Activated CD8-positive, alpha-beta memory T cell treated with anti-CD3 and anti-CD28 coated beads for 24 hours (primary cell): ENCODE data around the gene IGSF21.

Experiments
- DNase-seq: peaks from one replicate; pipeline ENCODE4 v3.0.0-alpha.2; 2020

IGSF21 gene

DNA sequence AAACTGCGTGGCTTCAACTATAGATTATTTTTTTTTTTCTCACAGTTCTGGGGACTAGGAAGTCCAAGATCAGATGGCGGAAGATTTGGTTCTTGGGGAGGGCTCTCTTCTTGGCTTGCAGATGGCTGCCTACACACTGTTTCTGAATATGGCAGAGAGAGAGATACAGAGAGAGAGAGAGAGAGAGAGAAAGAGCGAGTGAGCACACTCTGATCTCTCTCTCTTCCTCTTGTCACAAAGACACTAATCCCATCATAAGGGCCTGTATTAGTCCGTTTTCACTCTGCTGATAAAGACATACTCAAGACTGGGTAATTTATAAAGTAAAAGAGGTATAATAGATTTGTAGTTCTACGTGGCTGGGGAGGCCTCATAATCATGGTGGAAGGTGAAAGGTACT lies 79.5 kb downstream of the IGSF21 start:
- no peak for DNase-seq

- no peak for DNase-seq
Measured at GRCh38 chr1:18188820-18189517, 81.4 kb downstream of the IGSF21 start.

- DNase-seq: no peak
Measured at GRCh38 chr1:18190598-18190997, 83.0 kb downstream of the IGSF21 start.

GRCh38 chr1:18191037-18191436 lies 83.4 kb downstream of the IGSF21 start:
- no peak for DNase-seq

DNA sequence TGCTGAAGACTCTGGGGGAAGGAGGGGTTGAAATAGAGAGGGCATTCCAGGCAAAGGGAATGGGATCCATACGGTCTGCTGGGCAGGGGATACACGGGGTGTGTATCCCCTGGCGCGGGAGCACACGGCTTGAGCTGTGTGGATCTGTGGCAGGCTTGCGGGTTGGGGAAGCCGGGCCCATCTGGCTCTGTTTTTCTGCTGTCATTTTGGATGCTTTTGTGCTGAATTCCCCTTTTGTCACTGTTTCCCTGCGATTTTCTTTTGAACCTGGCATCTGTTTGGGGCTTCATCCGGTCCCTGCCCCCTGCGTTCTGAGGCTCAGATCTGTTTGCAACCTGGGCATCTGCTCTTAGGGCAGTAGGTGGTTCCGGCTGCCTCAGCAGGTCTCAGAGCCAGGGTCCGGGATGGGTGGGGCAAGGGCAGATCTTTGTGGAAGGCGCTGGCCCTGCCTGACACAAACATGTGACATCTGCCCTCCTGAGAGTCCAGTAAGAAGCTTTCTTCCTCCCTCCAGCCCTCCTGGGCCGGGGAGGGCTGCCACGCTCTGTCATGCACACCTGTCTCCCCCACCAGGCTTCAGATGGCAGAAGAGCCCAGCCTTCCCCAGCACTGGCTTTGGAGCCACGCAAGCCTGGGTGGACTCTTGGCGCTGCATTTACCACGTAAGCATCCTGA lies 84.0 kb downstream of the IGSF21 start:
- DNase-seq: no peak

DNA sequence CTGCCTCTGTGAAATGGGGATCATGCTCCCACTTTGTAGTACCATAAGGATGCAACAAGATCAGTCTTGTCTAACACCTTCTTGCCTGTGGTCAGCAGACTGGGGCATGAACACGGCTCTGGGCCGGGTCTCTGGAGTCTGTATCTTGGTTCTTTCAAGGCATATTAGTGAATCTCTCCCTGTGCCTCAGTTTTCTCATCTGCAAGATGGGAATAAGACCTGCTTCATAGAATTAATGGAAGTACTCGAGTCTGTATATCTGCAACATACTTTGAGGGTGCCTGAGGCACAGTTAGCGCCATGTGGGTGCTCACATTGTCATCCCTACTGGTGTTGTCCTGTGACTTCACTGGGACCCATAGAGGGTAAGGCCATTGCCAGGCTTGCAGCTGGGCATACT lies 84.6 kb downstream of the IGSF21 start:
- DNase-seq: no peak

- no peak for DNase-seq
Measured at GRCh38 chr1:18192974-18193373, 85.4 kb downstream of the IGSF21 start.

DNA sequence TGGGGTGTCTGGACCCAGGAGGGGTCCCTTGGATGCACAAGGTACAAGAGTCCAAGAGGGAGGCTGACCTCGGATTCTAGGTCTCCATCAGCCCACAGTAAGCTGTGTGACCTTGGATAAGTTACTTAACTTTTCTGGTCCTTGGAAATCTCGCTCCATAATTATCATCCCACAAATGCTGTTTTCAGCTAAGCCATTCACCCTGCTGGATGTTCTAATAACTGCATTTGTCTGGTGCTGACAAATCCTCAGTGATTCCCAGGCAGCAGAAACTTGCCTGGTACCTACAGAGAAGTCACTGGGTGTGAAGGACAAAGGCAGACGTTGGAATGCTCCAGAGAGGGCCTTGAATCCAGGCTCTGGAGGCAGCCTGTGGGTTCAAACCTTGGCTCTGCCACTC lies 89.7 kb downstream of the IGSF21 start:
- DNase-seq: no peak

DNA sequence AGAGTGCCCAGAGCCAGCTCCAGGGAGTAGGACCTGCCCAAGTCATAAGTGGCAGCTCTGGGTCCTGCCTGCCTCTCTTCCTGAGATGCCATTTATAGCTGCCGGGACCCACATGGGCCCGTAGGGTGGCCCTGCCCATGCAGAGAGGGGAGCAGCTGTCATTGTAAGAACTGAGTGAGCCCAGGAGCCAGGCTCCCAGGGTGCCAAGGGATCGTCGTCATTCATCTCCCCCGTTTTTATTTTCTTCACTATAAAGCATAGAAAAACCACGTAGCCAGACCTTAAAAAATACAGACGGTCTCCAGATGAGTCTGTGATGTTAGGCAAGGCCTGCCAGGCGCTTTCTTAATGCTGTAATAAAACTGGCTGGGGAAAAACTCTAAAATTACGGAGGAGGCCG lies 90.7 kb downstream of the IGSF21 start:
- no peak for DNase-seq

GRCh38 chr1:18199462-18199861 lies 91.9 kb downstream of the IGSF21 start:
- DNase-seq: no peak

GRCh38 chr1:18200136-18200717 lies 92.6 kb downstream of the IGSF21 start:
- DNase-seq: no peak

DNA sequence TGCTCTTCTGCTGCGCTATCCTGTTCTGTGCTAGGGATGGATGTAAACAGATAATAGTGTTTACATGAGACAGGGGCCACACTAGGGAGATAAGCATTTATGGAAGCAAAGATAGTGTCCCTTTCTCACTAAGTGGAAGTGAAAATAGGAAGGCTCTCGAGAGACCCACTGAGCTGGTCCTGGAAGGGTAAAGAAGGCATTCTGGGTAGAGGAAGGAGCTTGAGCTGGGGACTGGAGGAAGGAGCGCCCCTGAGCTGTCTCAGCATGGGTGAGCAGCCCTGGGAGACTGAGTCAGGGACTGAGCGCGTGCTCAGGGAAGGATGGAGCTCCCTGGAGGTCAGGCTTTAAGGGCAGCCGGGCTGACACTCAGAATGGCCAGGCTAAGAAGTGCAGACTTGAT lies 93.3 kb downstream of the IGSF21 start:
- DNase-seq: no peak

GRCh38 chr1:18201997-18202719 lies 94.6 kb downstream of the IGSF21 start:
- DNase-seq: no peak

- DNase-seq: no peak
Measured at GRCh38 chr1:18203645-18204044, 96.0 kb downstream of the IGSF21 start.

GRCh38 chr1:18204575-18204974 lies 97.0 kb downstream of the IGSF21 start:
- no peak for DNase-seq

GRCh38 chr1:18205319-18205718 lies 97.7 kb downstream of the IGSF21 start:
- DNase-seq: no peak

- no peak for DNase-seq
Measured at GRCh38 chr1:18211764-18212163, 104.2 kb downstream of the IGSF21 start.

DNA sequence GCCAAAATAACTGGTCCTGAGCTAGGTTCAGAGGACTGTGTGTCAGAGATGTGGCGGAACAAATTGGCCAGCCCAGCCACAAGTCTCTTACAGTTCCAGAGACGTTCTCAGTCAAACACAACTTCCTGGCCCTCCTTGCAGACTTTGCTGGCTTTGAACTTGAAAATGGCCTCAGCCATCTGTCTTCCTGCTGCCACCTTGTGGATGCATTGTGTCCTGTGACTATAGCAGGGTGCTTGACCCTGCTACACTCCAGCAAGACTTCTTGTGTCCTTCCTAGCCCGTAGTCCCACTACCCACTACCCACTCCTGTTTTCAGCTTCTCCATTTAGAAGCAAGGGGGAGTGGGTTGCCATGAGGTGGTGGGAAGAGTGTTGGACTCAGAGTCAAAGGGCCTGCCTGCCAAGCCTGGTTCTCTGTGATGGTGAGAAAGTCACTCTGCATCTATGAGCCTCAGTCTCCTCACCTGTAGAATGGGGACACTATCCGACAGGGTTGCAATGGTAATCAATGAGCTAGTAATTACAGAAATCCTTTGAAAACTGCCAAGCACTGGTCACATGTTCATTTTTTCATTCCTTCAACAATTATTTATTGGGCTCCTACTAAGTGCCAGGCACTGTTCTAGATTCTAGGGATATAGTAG lies 109.9 kb downstream of the IGSF21 start:
- no peak for DNase-seq

DNA sequence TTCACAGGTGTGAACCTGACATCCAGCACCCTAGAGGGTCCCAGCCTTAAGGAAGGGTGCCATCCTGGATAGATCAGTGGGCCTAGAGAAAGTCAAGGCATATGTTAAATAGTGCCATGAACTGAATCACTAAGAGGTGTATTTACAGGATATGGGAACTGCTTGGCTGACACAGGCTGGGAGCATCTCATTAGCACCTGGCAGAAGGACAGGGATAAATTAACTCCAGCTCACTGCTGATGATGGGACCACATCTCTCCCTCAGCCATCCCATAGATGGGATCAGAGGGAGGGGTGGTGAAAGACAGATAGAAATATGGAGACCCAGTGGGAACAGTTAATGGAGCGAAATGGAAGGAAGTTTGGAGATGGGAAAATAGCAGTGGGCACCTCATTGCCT lies 122.0 kb downstream of the IGSF21 start:
- DNase-seq: no peak

DNA sequence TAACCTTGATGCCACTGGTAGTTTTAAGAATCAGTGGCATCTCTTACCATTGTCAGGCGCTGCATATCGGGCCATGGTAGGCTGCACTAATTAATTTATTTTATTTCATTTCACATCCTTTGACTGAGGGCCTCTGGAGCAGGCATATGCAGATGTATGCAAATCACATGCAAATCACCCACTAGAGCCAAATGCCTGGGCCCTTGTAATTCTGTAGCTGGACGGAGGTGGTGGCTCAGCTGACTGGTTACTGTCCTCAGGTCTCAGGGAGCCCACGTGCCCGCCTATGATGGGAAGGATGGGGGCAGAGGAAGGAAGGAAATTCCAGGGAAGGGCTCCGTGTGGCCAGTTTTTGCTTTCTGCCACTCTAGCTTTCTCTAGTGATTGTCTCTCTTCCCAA lies 122.7 kb downstream of the IGSF21 start:
- no peak for DNase-seq

GRCh38 chr1:18230840-18231239 lies 123.2 kb downstream of the IGSF21 start:
- no peak for DNase-seq

- DNase-seq: no peak
Measured at GRCh38 chr1:18232052-18232451, 124.5 kb downstream of the IGSF21 start.

GRCh38 chr1:18233176-18233864 lies 125.7 kb downstream of the IGSF21 start:
- DNase-seq: no peak
